Heart left ventricle (tissue), 13 donors: ENCODE data around the gene TMEM239.

Experiments used
- POLR2A ChIP-seq, 2 donors: fragments of 450-650 bp; IDR thresholded peaks; one replicate each; pipeline ENCODE4 v1.6.1; 2017; ENCODE audit warnings: antibody characterized with exemption in 2 of 2, mild to moderate bottlenecking in 2 of 2, moderate library complexity in 2 of 2
- TF ChIP-seq, protein P1 (sequence below), 12 donors: fragments of 200-600 bp; sonication (generic) in 4 of 12; IDR thresholded peaks; one replicate each; pipeline versions ENCODE4 v1.5.0 to v1.8.0; 2018 to 2022; ENCODE audit warnings: antibody characterized with exemption in 12 of 12, mild to moderate bottlenecking in 5 of 12
- donor health status: ischemic (EF 13 %, LVEDD 7.1; RV severe dilation, severe dysfunction).
- donor health status: DM: no; HTN: yes; CAD: no.
- donor health status: DM: no; HTN: no; CAD: no.
- donor health status: ischemic (EF 25% LVEDD 6.9; RV normal size, moderate dysfunction).
- donor health status: ischemic (EF 25% LVEDD 5.7; RV mildly dilated, moderate dysfunction).
- donor health status: ischemic (EF 35%, LVEDD 5.7; RV mildly dilated, moderate dysfunction).
- donor health status: nonischemic (EF 11% LVEDD 7.7; RV severe dilation, severe dysfunction).
- donor health status: DM: yes; HTN: yes; CAD: no.
- donor health status: PGD.
- donor health status: ischemic (EF 29% LVEDD 5.4; RV normal size, mild dysfunction).
- donor health status: nonischemic (EF 23%, LVEDD 6.1; RV moderate dilation, normal function).

DNA sequence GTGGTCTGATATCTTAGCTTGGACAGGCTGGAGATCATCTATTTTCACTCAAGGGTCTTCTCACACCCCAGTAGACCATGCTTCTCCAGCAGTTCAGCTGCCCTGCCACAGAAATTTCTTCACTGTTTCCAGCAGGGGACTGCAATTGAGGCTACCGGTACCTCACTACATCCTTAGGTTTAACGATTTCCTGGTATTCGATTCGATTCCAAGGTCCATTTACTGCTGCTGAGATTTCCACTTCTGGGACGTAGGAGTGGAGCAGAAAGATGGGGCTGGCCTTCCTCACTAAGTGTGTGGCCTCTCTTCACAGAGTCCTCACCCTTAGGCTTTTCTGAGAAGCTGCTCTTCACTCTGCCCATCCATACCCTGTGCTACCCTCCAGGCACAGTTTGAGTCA is 30.5 kb downstream of the TMEM239 start:
- TF ChIP-seq, protein P1, sequence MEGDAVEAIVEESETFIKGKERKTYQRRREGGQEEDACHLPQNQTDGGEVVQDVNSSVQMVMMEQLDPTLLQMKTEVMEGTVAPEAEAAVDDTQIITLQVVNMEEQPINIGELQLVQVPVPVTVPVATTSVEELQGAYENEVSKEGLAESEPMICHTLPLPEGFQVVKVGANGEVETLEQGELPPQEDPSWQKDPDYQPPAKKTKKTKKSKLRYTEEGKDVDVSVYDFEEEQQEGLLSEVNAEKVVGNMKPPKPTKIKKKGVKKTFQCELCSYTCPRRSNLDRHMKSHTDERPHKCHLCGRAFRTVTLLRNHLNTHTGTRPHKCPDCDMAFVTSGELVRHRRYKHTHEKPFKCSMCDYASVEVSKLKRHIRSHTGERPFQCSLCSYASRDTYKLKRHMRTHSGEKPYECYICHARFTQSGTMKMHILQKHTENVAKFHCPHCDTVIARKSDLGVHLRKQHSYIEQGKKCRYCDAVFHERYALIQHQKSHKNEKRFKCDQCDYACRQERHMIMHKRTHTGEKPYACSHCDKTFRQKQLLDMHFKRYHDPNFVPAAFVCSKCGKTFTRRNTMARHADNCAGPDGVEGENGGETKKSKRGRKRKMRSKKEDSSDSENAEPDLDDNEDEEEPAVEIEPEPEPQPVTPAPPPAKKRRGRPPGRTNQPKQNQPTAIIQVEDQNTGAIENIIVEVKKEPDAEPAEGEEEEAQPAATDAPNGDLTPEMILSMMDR (IDR thresholded peaks at IDR 0.05), result no peak
- TF ChIP-seq POLR2A (IDR thresholded peaks at IDR 0.05), result no peak
